Measurements from ENCODE around the gene NAB2.

NAB2 gene

DNA sequence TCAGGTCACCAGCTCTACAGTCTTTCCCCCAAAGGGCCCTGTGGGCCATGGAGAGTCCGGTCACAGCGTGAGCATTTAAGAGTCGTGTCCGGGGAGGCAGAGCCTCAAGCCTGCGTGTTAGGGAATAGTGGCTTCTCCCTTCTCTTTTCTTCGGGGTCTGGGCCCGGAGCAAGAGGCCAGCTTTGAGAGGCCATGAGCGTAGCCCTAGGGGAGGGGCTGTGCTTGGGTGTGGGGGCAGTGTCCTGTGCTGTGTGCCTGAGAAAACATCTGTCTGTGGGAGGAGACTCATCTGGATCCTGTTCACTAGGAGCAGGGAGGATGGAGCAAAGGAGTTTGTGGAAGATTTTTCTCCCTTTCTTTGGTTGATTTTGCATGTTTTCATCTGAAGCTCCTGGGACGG is 53.2 kb downstream of the NAB2 start:
- no peak for ATAC-seq
- TF ChIP-seq ISL1 (CRISPR knock-in tag; IDR thresholded peaks at IDR 0.05) (no peak), ZC3H10 (CRISPR knock-in tag; IDR thresholded peaks at IDR 0.05) (no peak), SNAI2 (CRISPR knock-in tag; IDR thresholded peaks at IDR 0.05) (no peak), CSDC2 (CRISPR knock-in tag; IDR thresholded peaks at IDR 0.05) (no peak), ESRRG (CRISPR knock-in tag; IDR thresholded peaks at IDR 0.05) (no peak), GLIS3 (CRISPR knock-in tag; IDR thresholded peaks at IDR 0.05) (no peak), BACH2 (CRISPR knock-in tag; IDR thresholded peaks at IDR 0.05; ENCODE audit: borderline replicate concordance) (no peak), ZNF8 (CRISPR knock-in tag; IDR thresholded peaks at IDR 0.05) (no peak), TCF4 (CRISPR knock-in tag; IDR thresholded peaks at IDR 0.05; ENCODE audit: borderline replicate concordance) (no peak)
- TF ChIP-seq, protein P1, sequence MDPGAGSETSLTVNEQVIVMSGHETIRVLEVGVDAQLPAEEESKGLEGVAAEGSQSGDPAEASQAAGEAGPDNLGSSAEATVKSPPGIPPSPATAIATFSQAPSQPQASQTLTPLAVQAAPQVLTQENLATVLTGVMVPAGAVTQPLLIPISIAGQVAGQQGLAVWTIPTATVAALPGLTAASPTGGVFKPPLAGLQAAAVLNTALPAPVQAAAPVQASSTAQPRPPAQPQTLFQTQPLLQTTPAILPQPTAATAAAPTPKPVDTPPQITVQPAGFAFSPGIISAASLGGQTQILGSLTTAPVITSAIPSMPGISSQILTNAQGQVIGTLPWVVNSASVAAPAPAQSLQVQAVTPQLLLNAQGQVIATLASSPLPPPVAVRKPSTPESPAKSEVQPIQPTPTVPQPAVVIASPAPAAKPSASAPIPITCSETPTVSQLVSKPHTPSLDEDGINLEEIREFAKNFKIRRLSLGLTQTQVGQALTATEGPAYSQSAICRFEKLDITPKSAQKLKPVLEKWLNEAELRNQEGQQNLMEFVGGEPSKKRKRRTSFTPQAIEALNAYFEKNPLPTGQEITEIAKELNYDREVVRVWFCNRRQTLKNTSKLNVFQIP (CRISPR knock-in tag; IDR thresholded peaks at IDR 0.05; ENCODE audit: borderline replicate concordance, low read depth): no peak
- TF ChIP-seq, protein P2, sequence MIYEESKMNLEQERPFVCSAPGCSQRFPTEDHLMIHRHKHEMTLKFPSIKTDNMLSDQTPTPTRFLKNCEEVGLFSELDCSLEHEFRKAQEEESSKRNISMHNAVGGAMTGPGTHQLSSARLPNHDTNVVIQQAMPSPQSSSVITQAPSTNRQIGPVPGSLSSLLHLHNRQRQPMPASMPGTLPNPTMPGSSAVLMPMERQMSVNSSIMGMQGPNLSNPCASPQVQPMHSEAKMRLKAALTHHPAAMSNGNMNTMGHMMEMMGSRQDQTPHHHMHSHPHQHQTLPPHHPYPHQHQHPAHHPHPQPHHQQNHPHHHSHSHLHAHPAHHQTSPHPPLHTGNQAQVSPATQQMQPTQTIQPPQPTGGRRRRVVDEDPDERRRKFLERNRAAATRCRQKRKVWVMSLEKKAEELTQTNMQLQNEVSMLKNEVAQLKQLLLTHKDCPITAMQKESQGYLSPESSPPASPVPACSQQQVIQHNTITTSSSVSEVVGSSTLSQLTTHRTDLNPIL (CRISPR knock-in tag; IDR thresholded peaks at IDR 0.05; ENCODE audit: low read depth): no peak
- TF ChIP-seq, protein P3, sequence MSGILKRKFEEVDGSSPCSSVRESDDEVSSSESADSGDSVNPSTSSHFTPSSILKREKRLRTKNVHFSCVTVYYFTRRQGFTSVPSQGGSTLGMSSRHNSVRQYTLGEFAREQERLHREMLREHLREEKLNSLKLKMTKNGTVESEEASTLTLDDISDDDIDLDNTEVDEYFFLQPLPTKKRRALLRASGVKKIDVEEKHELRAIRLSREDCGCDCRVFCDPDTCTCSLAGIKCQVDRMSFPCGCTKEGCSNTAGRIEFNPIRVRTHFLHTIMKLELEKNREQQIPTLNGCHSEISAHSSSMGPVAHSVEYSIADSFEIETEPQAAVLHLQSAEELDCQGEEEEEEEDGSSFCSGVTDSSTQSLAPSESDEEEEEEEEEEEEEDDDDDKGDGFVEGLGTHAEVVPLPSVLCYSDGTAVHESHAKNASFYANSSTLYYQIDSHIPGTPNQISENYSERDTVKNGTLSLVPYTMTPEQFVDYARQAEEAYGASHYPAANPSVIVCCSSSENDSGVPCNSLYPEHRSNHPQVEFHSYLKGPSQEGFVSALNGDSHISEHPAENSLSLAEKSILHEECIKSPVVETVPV (CRISPR knock-in tag; IDR thresholded peaks at IDR 0.05): no peak
- TF ChIP-seq, protein P4, sequence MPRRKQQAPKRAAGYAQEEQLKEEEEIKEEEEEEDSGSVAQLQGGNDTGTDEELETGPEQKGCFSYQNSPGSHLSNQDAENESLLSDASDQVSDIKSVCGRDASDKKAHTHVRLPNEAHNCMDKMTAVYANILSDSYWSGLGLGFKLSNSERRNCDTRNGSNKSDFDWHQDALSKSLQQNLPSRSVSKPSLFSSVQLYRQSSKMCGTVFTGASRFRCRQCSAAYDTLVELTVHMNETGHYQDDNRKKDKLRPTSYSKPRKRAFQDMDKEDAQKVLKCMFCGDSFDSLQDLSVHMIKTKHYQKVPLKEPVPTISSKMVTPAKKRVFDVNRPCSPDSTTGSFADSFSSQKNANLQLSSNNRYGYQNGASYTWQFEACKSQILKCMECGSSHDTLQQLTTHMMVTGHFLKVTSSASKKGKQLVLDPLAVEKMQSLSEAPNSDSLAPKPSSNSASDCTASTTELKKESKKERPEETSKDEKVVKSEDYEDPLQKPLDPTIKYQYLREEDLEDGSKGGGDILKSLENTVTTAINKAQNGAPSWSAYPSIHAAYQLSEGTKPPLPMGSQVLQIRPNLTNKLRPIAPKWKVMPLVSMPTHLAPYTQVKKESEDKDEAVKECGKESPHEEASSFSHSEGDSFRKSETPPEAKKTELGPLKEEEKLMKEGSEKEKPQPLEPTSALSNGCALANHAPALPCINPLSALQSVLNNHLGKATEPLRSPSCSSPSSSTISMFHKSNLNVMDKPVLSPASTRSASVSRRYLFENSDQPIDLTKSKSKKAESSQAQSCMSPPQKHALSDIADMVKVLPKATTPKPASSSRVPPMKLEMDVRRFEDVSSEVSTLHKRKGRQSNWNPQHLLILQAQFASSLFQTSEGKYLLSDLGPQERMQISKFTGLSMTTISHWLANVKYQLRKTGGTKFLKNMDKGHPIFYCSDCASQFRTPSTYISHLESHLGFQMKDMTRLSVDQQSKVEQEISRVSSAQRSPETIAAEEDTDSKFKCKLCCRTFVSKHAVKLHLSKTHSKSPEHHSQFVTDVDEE (CRISPR knock-in tag; IDR thresholded peaks at IDR 0.05): no peak

DNA sequence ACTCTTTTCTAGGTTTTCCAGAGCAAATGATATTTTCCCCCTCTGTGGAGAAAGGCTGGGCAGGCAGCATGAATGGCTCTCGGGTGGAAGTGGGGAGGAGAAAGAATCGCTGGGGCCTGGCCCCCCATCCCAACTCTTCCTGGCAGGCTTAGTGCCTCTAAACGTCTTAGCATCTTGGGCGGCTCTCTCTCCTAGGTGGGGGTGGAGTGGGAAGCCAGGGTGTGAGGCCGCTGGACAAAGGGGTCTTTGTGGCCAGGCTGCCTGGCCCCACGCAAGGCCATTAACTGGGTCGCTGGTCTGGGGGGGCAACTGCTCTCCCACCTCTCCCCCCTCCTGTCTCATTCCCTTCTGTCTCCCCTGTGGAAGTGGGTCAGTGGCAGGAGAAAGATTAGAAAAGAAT is 53.8 kb downstream of the NAB2 start:
- TF ChIP-seq ISL1 (CRISPR knock-in tag; IDR thresholded peaks at IDR 0.05): no peak
- no peak for TF ChIP-seq GLIS3 (CRISPR knock-in tag; IDR thresholded peaks at IDR 0.05)
- no peak for TF ChIP-seq ZNF565 (CRISPR knock-in tag; conservative IDR thresholded peaks at IDR 0.05; ENCODE audit: low read depth)
- no peak for TF ChIP-seq SNAI2 (CRISPR knock-in tag; IDR thresholded peaks at IDR 0.05)
- TF ChIP-seq, protein P3 (CRISPR knock-in tag; IDR thresholded peaks at IDR 0.05): no peak
- TF ChIP-seq BACH2 (CRISPR knock-in tag; IDR thresholded peaks at IDR 0.05; ENCODE audit: borderline replicate concordance): no peak
- TF ChIP-seq RARB (CRISPR knock-in tag; IDR thresholded peaks at IDR 0.05): no peak
- TF ChIP-seq CSDC2 (CRISPR knock-in tag; IDR thresholded peaks at IDR 0.05): no peak
- no peak for TF ChIP-seq ZNF8 (CRISPR knock-in tag; IDR thresholded peaks at IDR 0.05)
- TF ChIP-seq, protein P1 (CRISPR knock-in tag; IDR thresholded peaks at IDR 0.05; ENCODE audit: borderline replicate concordance, low read depth): no peak
- no peak for TF ChIP-seq TCF4 (CRISPR knock-in tag; IDR thresholded peaks at IDR 0.05; ENCODE audit: borderline replicate concordance)
- no peak for TF ChIP-seq ZFP30 (CRISPR knock-in tag; IDR thresholded peaks at IDR 0.05)
- TF ChIP-seq TOX (CRISPR knock-in tag; IDR thresholded peaks at IDR 0.05; ENCODE audit: borderline replicate concordance): no peak
- TF ChIP-seq PPARA (CRISPR knock-in tag; IDR thresholded peaks at IDR 0.05; ENCODE audit: borderline replicate concordance): no peak
- no peak for TF ChIP-seq ESRRG (CRISPR knock-in tag; IDR thresholded peaks at IDR 0.05)
- TF ChIP-seq, protein P5, sequence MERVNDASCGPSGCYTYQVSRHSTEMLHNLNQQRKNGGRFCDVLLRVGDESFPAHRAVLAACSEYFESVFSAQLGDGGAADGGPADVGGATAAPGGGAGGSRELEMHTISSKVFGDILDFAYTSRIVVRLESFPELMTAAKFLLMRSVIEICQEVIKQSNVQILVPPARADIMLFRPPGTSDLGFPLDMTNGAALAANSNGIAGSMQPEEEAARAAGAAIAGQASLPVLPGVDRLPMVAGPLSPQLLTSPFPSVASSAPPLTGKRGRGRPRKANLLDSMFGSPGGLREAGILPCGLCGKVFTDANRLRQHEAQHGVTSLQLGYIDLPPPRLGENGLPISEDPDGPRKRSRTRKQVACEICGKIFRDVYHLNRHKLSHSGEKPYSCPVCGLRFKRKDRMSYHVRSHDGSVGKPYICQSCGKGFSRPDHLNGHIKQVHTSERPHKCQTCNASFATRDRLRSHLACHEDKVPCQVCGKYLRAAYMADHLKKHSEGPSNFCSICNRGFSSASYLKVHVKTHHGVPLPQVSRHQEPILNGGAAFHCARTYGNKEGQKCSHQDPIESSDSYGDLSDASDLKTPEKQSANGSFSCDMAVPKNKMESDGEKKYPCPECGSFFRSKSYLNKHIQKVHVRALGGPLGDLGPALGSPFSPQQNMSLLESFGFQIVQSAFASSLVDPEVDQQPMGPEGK (CRISPR knock-in tag; IDR thresholded peaks at IDR 0.05; ENCODE audit: borderline replicate concordance): no peak
- no peak for TF ChIP-seq ZC3H10 (CRISPR knock-in tag; IDR thresholded peaks at IDR 0.05)

More for the DNA sequence above, 53.8 kb downstream of the NAB2 start:
- no peak for ATAC-seq

Measured in SK-N-SH treated with all-trans-retinoic acid at 6 μM for 48 hours (cell line).